ENCODE measurements around the gene PDE8B.

DNA sequence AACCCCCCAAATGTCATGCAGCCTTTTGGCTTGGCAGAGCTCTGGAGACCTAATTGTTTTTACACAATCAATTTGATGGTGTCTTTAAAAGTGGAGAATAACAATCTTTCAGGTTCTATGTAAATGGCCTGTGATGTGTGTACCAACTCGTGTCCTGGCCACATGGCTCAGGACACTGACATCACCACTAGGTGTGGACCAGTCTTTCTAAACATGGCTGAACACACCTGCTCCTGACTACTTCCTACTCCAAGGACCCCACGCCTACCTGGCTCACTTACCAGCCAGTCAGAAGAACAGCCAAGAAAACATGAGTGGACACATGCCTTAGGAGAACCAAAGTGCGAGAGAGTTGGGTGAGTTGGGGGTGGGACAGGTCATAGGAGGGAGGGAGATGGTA lies 210.5 kb downstream of the PDE8B start:
- TF ChIP-seq, protein P1, sequence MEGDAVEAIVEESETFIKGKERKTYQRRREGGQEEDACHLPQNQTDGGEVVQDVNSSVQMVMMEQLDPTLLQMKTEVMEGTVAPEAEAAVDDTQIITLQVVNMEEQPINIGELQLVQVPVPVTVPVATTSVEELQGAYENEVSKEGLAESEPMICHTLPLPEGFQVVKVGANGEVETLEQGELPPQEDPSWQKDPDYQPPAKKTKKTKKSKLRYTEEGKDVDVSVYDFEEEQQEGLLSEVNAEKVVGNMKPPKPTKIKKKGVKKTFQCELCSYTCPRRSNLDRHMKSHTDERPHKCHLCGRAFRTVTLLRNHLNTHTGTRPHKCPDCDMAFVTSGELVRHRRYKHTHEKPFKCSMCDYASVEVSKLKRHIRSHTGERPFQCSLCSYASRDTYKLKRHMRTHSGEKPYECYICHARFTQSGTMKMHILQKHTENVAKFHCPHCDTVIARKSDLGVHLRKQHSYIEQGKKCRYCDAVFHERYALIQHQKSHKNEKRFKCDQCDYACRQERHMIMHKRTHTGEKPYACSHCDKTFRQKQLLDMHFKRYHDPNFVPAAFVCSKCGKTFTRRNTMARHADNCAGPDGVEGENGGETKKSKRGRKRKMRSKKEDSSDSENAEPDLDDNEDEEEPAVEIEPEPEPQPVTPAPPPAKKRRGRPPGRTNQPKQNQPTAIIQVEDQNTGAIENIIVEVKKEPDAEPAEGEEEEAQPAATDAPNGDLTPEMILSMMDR (IDR thresholded peaks at IDR 0.05), result no peak
- TF ChIP-seq EZH2 (IDR thresholded peaks at IDR 0.05; ENCODE audit: borderline replicate concordance, insufficient read depth, low read depth, low read length, poor library complexity, severe bottlenecking), result no peak
